Loucy (cell line): ENCODE data around the gene STRN4.

ENCODE experiments used
- H2AFZ ChIP-seq: fragments of 200-600 bp; sonication (generic); 2 replicates; pipeline ENCODE4 v1.6.0; 2016; ENCODE audit warnings: antibody characterized with exemption, mild to moderate bottlenecking, low read length, moderate library complexity
- H3F3A ChIP-seq: fragments of 200-600 bp; 2 replicates; pipeline ENCODE4 v1.6.0; 2016; ENCODE audit warnings: antibody characterized with exemption, low read depth, mild to moderate bottlenecking
- H3K27me3 ChIP-seq: fragments of 200-600 bp; sonication (generic); 2 replicates; pipeline ENCODE4 v1.6.1; 2014; ENCODE audit warnings: low read length, mild to moderate bottlenecking; ENCODE audit not compliant: insufficient read depth, poor library complexity, severe bottlenecking
- H3K36me3 ChIP-seq: fragments of 200-600 bp; sonication (generic); 2 replicates; pipeline ENCODE4 v1.6.1; 2016; ENCODE audit warnings: low read length; ENCODE audit not compliant: insufficient read depth
- H3K4me1 ChIP-seq: fragments of 200-600 bp; sonication (generic); 2 replicates; pipeline ENCODE4 v1.5.1; 2014; ENCODE audit warnings: low read length, mild to moderate bottlenecking; ENCODE audit not compliant: insufficient read depth, poor library complexity, severe bottlenecking
- H3K4me2 ChIP-seq: fragments of 200-600 bp; sonication (generic); 2 replicates; pipeline ENCODE4 v1.6.0; 2014; ENCODE audit warnings: antibody characterized with exemption, low read length, low read depth, mild to moderate bottlenecking; ENCODE audit not compliant: poor library complexity, severe bottlenecking
- H3K4me3 ChIP-seq: fragments of 200-600 bp; sonication (generic); 2 replicates; pipeline ENCODE4 v1.5.1; 2014; ENCODE audit warnings: low read length, mild to moderate bottlenecking, mixed read lengths; ENCODE audit not compliant: poor library complexity, severe bottlenecking
- H3K79me2 ChIP-seq: fragments of 200-600 bp; sonication (generic); 2 replicates; pipeline ENCODE4 v1.6.1; 2014; ENCODE audit warnings: low read length; ENCODE audit not compliant: insufficient read depth
- H3K9ac ChIP-seq: fragments of 200-600 bp; sonication (generic); 2 replicates; pipeline ENCODE4 v1.6.0; 2014; ENCODE audit warnings: mild to moderate bottlenecking, low read depth, low read length, moderate library complexity; ENCODE audit not compliant: poor library complexity, severe bottlenecking
- H3K9me2 ChIP-seq: fragments of 200-600 bp; sonication (generic); replicated peaks from 2 replicates; pipeline ENCODE4 v1.6.1; 2016; ENCODE audit warnings: low read depth, low read length, mixed read lengths
- H3K9me3 ChIP-seq: fragments of 200-600 bp; sonication (generic); 2 replicates; pipeline ENCODE4 v1.6.1; 2014; ENCODE audit warnings: mild to moderate bottlenecking, antibody characterized with exemption, low read length, low read depth; ENCODE audit not compliant: insufficient read depth
- H4K20me1 ChIP-seq: fragments of 200-600 bp; sonication (generic); 2 replicates; pipeline ENCODE4 v1.6.0; 2014; ENCODE audit warnings: antibody characterized with exemption, low read length, mild to moderate bottlenecking; ENCODE audit not compliant: insufficient read depth, poor library complexity, severe bottlenecking
- EZH2phosphoT487 ChIP-seq: fragments of 200-600 bp; IDR thresholded peaks from 2 replicates; pipeline ENCODE4 v1.6.1; 2018; ENCODE audit warnings: antibody characterized with exemption, mild to moderate bottlenecking, moderate library complexity, borderline replicate concordance
- TF ChIP-seq, protein P1 (sequence below): fragments of 200-600 bp; sonication (generic); conservative IDR thresholded peaks from 2 replicates; pipeline ENCODE4 v1.5.1; 2014; ENCODE audit warnings: mild to moderate bottlenecking, antibody characterized with exemption, low read length

The STRN4 gene

DNA sequence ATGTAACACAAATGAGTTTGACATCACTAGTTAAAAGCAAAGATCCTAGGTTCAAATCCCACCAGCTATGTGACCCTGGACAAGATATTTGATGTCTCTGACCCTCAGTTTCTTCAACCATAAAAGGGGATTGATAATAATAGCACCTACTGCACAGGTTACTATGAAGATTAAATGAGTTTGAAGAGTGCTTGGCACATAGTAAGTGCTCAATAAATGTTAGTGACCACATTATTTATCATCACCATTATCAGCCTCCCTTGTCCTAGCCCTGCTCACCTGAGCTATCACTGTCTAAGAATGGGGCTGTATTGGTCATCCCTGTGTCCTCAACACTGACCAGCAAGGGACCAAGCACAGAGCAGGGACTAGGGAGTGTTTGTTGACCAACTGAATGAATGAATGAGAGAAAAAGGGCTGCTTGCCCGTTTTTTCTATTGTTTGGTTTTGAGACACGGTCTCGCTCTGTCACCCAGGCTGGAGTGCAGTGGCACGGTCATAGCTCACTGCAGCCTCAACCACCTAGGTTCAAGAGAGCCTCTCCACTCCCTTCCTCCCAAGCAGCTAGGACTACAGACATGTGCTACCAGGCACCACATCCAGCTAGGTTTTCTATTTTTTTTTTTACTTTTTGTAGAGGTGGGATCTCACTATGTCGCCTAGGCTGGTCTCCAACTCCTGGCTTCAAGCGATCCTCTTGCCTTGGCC lies 58.7 kb downstream of the STRN4 start:
- Histone ChIP-seq H3K36me3 (peaks cover 85% of the 10 kb centered on the region), H4K20me1 (peaks cover 3% of the 10 kb centered on the region), H3K9me2 (no peaks in the 10 kb centered on the region), H3K9me3 (no peaks in the 10 kb centered on the region), H3K4me3 (no peak overlapping the region), H3K4me1 (no peaks in the 10 kb centered on the region), H3K4me2 (no peak overlapping the region), H3K9ac (no peak overlapping the region), H2AFZ (no peak overlapping the region), H3F3A (no peaks in the 10 kb centered on the region), H3K79me2 (no peaks in the 10 kb centered on the region), H3K27me3 (no peaks in the 10 kb centered on the region)
- TF ChIP-seq, protein P1, sequence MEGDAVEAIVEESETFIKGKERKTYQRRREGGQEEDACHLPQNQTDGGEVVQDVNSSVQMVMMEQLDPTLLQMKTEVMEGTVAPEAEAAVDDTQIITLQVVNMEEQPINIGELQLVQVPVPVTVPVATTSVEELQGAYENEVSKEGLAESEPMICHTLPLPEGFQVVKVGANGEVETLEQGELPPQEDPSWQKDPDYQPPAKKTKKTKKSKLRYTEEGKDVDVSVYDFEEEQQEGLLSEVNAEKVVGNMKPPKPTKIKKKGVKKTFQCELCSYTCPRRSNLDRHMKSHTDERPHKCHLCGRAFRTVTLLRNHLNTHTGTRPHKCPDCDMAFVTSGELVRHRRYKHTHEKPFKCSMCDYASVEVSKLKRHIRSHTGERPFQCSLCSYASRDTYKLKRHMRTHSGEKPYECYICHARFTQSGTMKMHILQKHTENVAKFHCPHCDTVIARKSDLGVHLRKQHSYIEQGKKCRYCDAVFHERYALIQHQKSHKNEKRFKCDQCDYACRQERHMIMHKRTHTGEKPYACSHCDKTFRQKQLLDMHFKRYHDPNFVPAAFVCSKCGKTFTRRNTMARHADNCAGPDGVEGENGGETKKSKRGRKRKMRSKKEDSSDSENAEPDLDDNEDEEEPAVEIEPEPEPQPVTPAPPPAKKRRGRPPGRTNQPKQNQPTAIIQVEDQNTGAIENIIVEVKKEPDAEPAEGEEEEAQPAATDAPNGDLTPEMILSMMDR: no peak
- TF ChIP-seq EZH2phosphoT487: no peak

DNA sequence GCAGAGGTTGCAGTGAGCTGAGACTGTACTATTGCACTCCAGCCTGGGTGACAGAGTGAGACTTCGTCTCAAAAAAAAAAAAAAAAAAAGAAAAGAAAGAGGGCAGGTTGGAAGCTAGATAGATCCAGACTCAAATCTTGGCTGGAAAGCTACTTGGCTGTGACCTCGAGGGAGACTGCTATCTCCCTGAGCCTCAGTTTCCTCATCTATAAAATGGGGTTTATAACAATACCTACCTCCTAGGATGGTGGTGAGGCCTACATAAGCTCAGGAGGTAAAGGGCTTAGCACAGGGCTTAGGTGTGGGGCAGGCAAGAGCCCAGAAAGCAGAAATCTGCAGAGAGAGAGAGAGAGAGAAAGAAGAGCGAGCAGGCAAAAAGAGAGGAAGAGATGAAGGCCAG lies 61.1 kb downstream of the STRN4 start:
- peaks cover 77% of the 10 kb centered on the region for H3K36me3 ChIP-seq
- H2AFZ ChIP-seq: no peak overlapping the region
- H3K4me3 ChIP-seq: no peak overlapping the region
- no peaks in the 10 kb centered on the region for H3K4me1 ChIP-seq
- H3F3A ChIP-seq: no peaks in the 10 kb centered on the region
- H3K9me3 ChIP-seq: no peaks in the 10 kb centered on the region
- H3K27me3 ChIP-seq: no peaks in the 10 kb centered on the region
- peaks cover 2% of the 10 kb centered on the region for H4K20me1 ChIP-seq
- no peaks in the 10 kb centered on the region for H3K9me2 ChIP-seq
- H3K79me2 ChIP-seq: no peaks in the 10 kb centered on the region
- H3K4me2 ChIP-seq: no peak overlapping the region
- H3K9ac ChIP-seq: no peak overlapping the region
- TF ChIP-seq EZH2phosphoT487: no peak
- TF ChIP-seq, protein P1: no peak

DNA sequence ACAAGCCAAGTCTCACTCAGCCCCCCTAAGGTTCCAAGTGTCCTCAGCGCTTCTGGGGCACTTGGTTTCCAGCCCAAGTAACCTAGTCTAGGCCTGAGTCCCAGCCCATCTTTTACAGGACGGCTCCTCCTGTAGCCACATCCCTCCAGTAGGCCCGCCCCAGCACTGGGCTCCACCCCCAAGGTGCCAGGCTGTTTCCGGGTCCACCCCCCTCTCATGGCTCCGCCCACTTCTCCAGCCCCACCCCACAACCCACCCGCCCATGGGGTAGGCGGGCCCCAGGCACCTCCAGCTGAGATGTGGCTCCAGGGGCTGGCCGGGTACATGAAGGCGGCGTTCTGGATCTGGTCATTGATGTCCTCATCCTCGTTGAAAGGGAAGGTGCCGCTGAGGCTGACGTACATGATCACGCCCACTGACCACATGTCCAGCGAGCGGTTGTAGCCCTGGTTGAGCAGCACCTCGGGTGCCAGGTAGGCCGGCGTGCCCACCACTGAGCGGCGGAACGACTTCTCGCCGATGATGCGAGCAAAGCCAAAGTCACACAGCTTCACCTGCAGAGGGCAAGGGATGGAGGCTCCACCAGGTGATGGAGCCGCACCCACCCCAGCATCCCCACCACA lies 68.0 kb downstream of the STRN4 start:
- H3K36me3 ChIP-seq: peaks cover 79% of the 10 kb centered on the region; the same call in 1 of the 2 replicates
- H3K9me2 ChIP-seq: no peaks in the 10 kb centered on the region
- H3K9ac ChIP-seq: no peak overlapping the region
- H3K4me2 ChIP-seq: no peak overlapping the region
- H3K79me2 ChIP-seq: peaks cover 10% of the 10 kb centered on the region; the same call in 1 of the 2 replicates
- no peak overlapping the region for H3K4me3 ChIP-seq
- H3K27me3 ChIP-seq: no peaks in the 10 kb centered on the region
- no peaks in the 10 kb centered on the region for H3F3A ChIP-seq
- H2AFZ ChIP-seq: no peak overlapping the region
- H4K20me1 ChIP-seq: peaks cover 17% of the 10 kb centered on the region
- TF ChIP-seq, protein P1: no peak
- no peak for TF ChIP-seq EZH2phosphoT487
- H3K9me3 ChIP-seq: no peaks in the 10 kb centered on the region
- no peaks in the 10 kb centered on the region for H3K4me1 ChIP-seq
